Measurements from ENCODE around the gene ARHGEF17. TPM values are rescaled to one million over a fixed set of nuclear protein-coding genes. Genes with fewer than 3 reads are reported as not detected.
A peak's percentile ranks its signal among the peaks of the same experiment; 100 is the strongest.

The ARHGEF17 gene
- total RNA-seq, 1 experiment from 2014 or later: 9.8 TPM

GRCh38 chr11:73312036-73312435 lies 4.0 kb downstream of the ARHGEF17 start:
- DNase-seq (ENCODE audit: low spot score): no peak

- DNase-seq (ENCODE audit: low spot score): no peak
Observed at GRCh38 chr11:73312851-73313327, 4.8 kb downstream of the ARHGEF17 start.

GRCh38 chr11:73313652-73314051 lies 5.6 kb downstream of the ARHGEF17 start:
- DNase-seq (ENCODE audit: low spot score): no peak

- DNase-seq (ENCODE audit: low spot score): peak; percentile 57
Observed at GRCh38 chr11:73314117-73314961, 6.3 kb downstream of the ARHGEF17 start.

- DNase-seq (ENCODE audit: low spot score): no peak
Observed at GRCh38 chr11:73315293-73316020, 7.4 kb downstream of the ARHGEF17 start.

GRCh38 chr11:73316422-73316821 lies 8.3 kb downstream of the ARHGEF17 start:
- no peak for DNase-seq (ENCODE audit: low spot score)

- no peak for DNase-seq (ENCODE audit: low spot score)
Observed at GRCh38 chr11:73317373-73317772, 9.3 kb downstream of the ARHGEF17 start.

GRCh38 chr11:73317803-73318202 lies 9.7 kb downstream of the ARHGEF17 start:
- no peak for DNase-seq (ENCODE audit: low spot score)

GRCh38 chr11:73318501-73319011 lies 10.5 kb downstream of the ARHGEF17 start:
- DNase-seq (ENCODE audit: low spot score): no peak

GRCh38 chr11:73320763-73321603 lies 12.9 kb downstream of the ARHGEF17 start:
- DNase-seq (ENCODE audit: low spot score): peak; percentile 76

- DNase-seq (ENCODE audit: low spot score): peak; percentile 72
Observed at GRCh38 chr11:73321604-73322381, 13.7 kb downstream of the ARHGEF17 start.

GRCh38 chr11:73322382-73323306 lies 14.6 kb downstream of the ARHGEF17 start:
- peak; percentile 46 for DNase-seq (ENCODE audit: low spot score)

GRCh38 chr11:73323464-73323863 lies 15.4 kb downstream of the ARHGEF17 start:
- DNase-seq (ENCODE audit: low spot score): peak; percentile 63

GRCh38 chr11:73324116-73324515 lies 16.0 kb downstream of the ARHGEF17 start:
- no peak for DNase-seq (ENCODE audit: low spot score)

GRCh38 chr11:73324665-73325035 lies 16.6 kb downstream of the ARHGEF17 start:
- DNase-seq (ENCODE audit: low spot score): no peak

- DNase-seq (ENCODE audit: low spot score): no peak
Observed at GRCh38 chr11:73325036-73325981, 17.2 kb downstream of the ARHGEF17 start.

GRCh38 chr11:73326929-73327811 lies 19.1 kb downstream of the ARHGEF17 start:
- DNase-seq (ENCODE audit: low spot score): peak; percentile 46

Measured in A172 (cell line).